OCI-LY7 (cell line): Measurements from ENCODE around the gene C3orf80.

ENCODE experiments used
- EZH2phosphoT487 ChIP-seq: fragments of 200-600 bp; sonication (generic); IDR thresholded peaks from 2 replicates; pipeline ENCODE4 v1.6.1; 2018; ENCODE audit warnings: low read depth, borderline replicate concordance, mild to moderate bottlenecking, mixed run types, antibody characterized with exemption, low read length, moderate library complexity, mixed read lengths
- TF ChIP-seq, protein P1 (sequence below): fragments of 200-600 bp; sonication (generic); conservative IDR thresholded peaks from 2 replicates; pipeline ENCODE4 v1.5.1; 2014; ENCODE audit warnings: mild to moderate bottlenecking, antibody characterized with exemption, low read length, moderate library complexity, mixed read lengths

DNA sequence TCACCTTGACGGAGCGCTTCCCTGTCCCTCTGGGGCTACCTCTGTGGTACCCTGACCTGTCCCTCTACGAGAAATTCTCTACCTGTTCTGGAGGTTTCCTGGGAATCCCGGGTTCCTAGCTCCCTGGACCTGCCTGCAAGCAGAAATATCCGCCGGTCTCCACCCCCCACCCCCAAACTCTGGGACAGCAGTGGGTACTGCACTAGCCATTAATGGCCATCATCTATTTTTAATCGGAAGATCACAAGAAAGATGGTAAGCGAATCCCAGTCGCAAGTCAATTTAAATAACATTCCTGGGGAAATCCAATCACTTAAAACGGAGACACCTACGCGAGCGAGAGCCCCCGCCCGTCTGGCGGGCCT lies 429 bp upstream of the C3orf80 start:
- TF ChIP-seq, protein P1, sequence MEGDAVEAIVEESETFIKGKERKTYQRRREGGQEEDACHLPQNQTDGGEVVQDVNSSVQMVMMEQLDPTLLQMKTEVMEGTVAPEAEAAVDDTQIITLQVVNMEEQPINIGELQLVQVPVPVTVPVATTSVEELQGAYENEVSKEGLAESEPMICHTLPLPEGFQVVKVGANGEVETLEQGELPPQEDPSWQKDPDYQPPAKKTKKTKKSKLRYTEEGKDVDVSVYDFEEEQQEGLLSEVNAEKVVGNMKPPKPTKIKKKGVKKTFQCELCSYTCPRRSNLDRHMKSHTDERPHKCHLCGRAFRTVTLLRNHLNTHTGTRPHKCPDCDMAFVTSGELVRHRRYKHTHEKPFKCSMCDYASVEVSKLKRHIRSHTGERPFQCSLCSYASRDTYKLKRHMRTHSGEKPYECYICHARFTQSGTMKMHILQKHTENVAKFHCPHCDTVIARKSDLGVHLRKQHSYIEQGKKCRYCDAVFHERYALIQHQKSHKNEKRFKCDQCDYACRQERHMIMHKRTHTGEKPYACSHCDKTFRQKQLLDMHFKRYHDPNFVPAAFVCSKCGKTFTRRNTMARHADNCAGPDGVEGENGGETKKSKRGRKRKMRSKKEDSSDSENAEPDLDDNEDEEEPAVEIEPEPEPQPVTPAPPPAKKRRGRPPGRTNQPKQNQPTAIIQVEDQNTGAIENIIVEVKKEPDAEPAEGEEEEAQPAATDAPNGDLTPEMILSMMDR, result no peak
- TF ChIP-seq EZH2phosphoT487, result no peak
